GM12878 (cell line): ENCODE measurements around the gene SMG6. TPM values are rescaled to one million over a fixed set of nuclear protein-coding genes. Genes with fewer than 3 reads are reported as not detected.

Experiments
- ATAC-seq: fragments of 200-7000 bp; cut with Tn5 transposase; 3 replicates; pipeline ENCODE4 v1.9.1; 2020; ENCODE audit warnings: mild to moderate bottlenecking, moderate library complexity
- BruUV-seq: library from RNA; stranded (reverse); fragments of 400-500 nt; replicated peaks from 2 replicates; lab custom pipeline; 2021; lab: Mats Ljungman, UMichigan
- CTCF ChIA-PET: fragments of 300-600 bp; sonication (Branson Sonifier 250); formaldehyde crosslinking; extraction: SDS; loops from one replicate; lab custom pipeline; 2021; ENCODE audit warnings: inconsistent platforms; lab: Yijun Ruan, JAX
- POLR2A ChIA-PET: fragments of 350-600 bp; formaldehyde crosslinking; extraction: SDS; loops from one replicate; lab custom pipeline; 2021; ENCODE audit warnings: inconsistent platforms; lab: Charles Lee
- RAD21 ChIA-PET: fragments of 300-600 bp; sonication (Branson Sonifier 250); formaldehyde crosslinking; loops from one replicate; lab custom pipeline; 2023; ENCODE audit warnings: antibody characterized with exemption; ENCODE audit not compliant: unreplicated experiment; lab: Charles Lee
- SMC1A ChIA-PET: fragments of 300-600 bp; sonication (Branson Sonifier 250); formaldehyde crosslinking; loops from one replicate; lab custom pipeline; 2023; ENCODE audit not compliant: unreplicated experiment, uncharacterized antibody; lab: Charles Lee
- DNase-seq: peaks from one replicate; pipeline ENCODE4 v3.0.0-alpha.2; 2011; ENCODE audit warnings: low read depth, low spot score
- FAIRE-seq: peaks from 3 replicates; lab custom pipeline; 2011; peaks lifted over from hg19 to GRCh38; lab: Jason Lieb, UNC
- H2AFZ ChIP-seq: 2 replicates; pipeline ENCODE4 v1.6.0; 2011; ENCODE audit warnings: low read depth, low read length, control low read depth; ENCODE audit not compliant: control insufficient read depth
- H3K27ac ChIP-seq: 2 replicates; pipeline ENCODE4 v1.5.1; 2011; ENCODE audit warnings: control low read depth; ENCODE audit not compliant: control insufficient read depth, insufficient read depth
- H3K27me3 ChIP-seq, 2 experiments: replicated peaks in 1 of 2; 2 replicates each; pipeline versions ENCODE4 v1.6.0 to v1.6.1; 2011; ENCODE audit warnings: low read length in 1 of 2; ENCODE audit not compliant: control insufficient read depth in 2 of 2, insufficient read depth in 2 of 2
- H3K36me3 ChIP-seq, 2 experiments: 2 replicates each; pipeline ENCODE4 v1.5.1; 2011; ENCODE audit warnings: low read length in 1 of 2; ENCODE audit not compliant: control insufficient read depth in 2 of 2, insufficient read depth in 2 of 2
- H3K4me1 ChIP-seq: 2 replicates; pipeline ENCODE4 v1.6.1; 2011; ENCODE audit warnings: mild to moderate bottlenecking, low read length, moderate library complexity, mixed read lengths; ENCODE audit not compliant: control insufficient read depth, insufficient read depth
- H3K4me2 ChIP-seq: 2 replicates; pipeline ENCODE4 v1.6.0; 2011; ENCODE audit warnings: control low read depth; ENCODE audit not compliant: control insufficient read depth, insufficient read depth
- H3K4me3 ChIP-seq: fragments of 200-600 bp; sonication (generic); 2 replicates; pipeline ENCODE4 v1.5.1; 2016
- H3K79me2 ChIP-seq: 2 replicates; pipeline ENCODE4 v1.6.0; 2011; ENCODE audit warnings: low read length; ENCODE audit not compliant: control insufficient read depth, insufficient read depth
- H3K9ac ChIP-seq: 2 replicates; pipeline ENCODE4 v1.8.0; 2011; ENCODE audit warnings: low read length, control low read depth, mixed read lengths; ENCODE audit not compliant: control insufficient read depth, insufficient read depth
- H3K9me3 ChIP-seq: replicated peaks from 3 replicates; pipeline ENCODE4 v1.5.1; 2011; ENCODE audit warnings: mild to moderate bottlenecking, low read length; ENCODE audit not compliant: control insufficient read depth, insufficient read depth
- H4K20me1 ChIP-seq: 2 replicates; pipeline ENCODE4 v1.6.0; 2011; ENCODE audit not compliant: control insufficient read depth, insufficient read depth
- HCFC1 ChIP-seq: fragments of 150-350 bp; IDR thresholded peaks from 2 replicates; pipeline ENCODE4 v1.6.1; 2014; ENCODE audit warnings: low read length
- POLR2A ChIP-seq: IDR thresholded peaks from 2 replicates; pipeline ENCODE4 v1.6.1; 2011; ENCODE audit warnings: low read depth, mild to moderate bottlenecking, low read length
- WGBS: methylation state at CpG from one replicate; pipeline ENCODE4 v1.1.6; 2016; ENCODE audit warnings: low lambda C conversion rate; ENCODE audit not compliant: insufficient replicate concordance, insufficient coverage; ENCODE audit errors: missing lambda C conversion rate; 5-methylcytosine and 5-hydroxymethylcytosine counted together
- in situ Hi-C: fragments of 300-500 bp; cut with MboI; formaldehyde crosslinking; loops from 9 replicates; pipeline ENCODE4 v1.14.3; 2018; ENCODE audit warnings: mixed read lengths
- intact Hi-C: fragments of 100-400 bp; cut with micrococcal nuclease; formaldehyde crosslinking; loops from one replicate; pipeline ENCODE4 v1.14.2; 2022; ENCODE audit not compliant: unreplicated experiment
- polyA plus RNA-seq, 11 experiments: library from polyadenylated mRNA; depleted of rRNA in 4 of 11; unstranded in 6 of 11; stranded (reverse) in 5 of 11; fragments of >200 nt; fragmentation: Nextera tagmentation in 4 of 11; fragmentation: Illumina TruSeq in 1 of 11; extraction: Ambion mirVana in 4 of 11; extraction: Trizol in 1 of 11; gene quantifications; 1 replicate in 1 of 11; 2 replicates in 10 of 11; pipeline versions ENCODE4 v1.2.1 to v1.2.3, GENCODE V29; 2011 to 2016; ENCODE audit warnings: inconsistent platforms in 2 of 11, missing spikeins in 2 of 11, low read depth in 1 of 11
- total RNA-seq, 4 experiments: library from RNA; depleted of rRNA in 3 of 4; stranded (reverse); fragments of >200 nt in 3 of 4; fragmentation: Illumina TruSeq in 1 of 4; extraction: Trizol in 1 of 4; gene quantifications; 2 replicates each; pipeline versions ENCODE4 v1.2.1 to v1.2.3, GENCODE V29; 2013 to 2021
- TF ChIP-seq, protein P1 (sequence below): fragments of 450-650 bp; IDR thresholded peaks from 2 replicates; pipeline ENCODE4 v1.6.1; 2014; ENCODE audit warnings: mild to moderate bottlenecking

The SMG6 gene
- total and polyA plus RNA-seq, 10 of the 15 experiments (the other 5 are each of a cell fraction or from before 2014, with no cell fraction given): 0.58 to 28.7 (median 15.7) TPM

DNA sequence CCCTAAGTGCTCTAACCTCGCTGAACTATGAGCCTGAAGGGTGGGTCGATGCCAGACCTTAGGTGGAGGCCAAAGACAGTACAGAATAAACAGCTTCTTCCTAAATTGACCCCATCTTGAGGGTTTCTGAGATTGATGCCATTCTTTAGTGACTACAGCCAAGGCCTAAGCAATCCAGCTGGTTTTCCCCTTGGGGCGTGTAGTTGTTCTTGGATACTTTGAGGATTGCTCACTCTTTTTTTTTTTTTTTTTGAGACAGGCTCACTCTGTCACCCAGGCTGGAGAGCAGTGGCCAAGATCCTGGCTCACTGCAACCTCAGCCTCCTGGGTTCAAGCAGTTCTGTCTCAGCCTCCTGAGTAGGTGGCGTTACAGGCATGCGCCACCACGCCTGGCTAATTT, 259.8 kb downstream of the SMG6 start:
- peaks cover 0 to 2% of the 10 kb centered on the region in 2 experiments; a peak in 3 of 4 replicates for H3K36me3 ChIP-seq
- H3K4me2 ChIP-seq: no peak overlapping the region
- no peak overlapping the region for H3K9ac ChIP-seq
- ChIA-PET POLR2A (interaction anchor here (0.7 kb wide), 1 partner anchor 110 kb away, joined by 3 read pairs; no protein-coding TSS in a partner anchor), CTCF (no interaction called here), SMC1A (interaction anchor here (0.6 to 0.7 kb wide), 2 partner anchors 22 to 327 kb away, joined by 3 read pairs; no protein-coding TSS in a partner anchor), RAD21 (interaction anchor here (0.9 kb wide), 1 partner anchor 12 kb away, joined by 3 read pairs; no protein-coding TSS in a partner anchor)
- peaks cover 13% of the 10 kb centered on the region for H3K79me2 ChIP-seq
- no TSS peak for BruUV-seq
- no peak for ATAC-seq
- H3K27ac ChIP-seq: no peak overlapping the region
- in situ Hi-C loops (no loop called here), intact Hi-C loops (loop anchor here (5.0 kb wide), 1 partner anchor 321 kb away; the partner anchor contains the start of gene WDR81)
- H3K27me3 ChIP-seq: no peaks in the 10 kb centered on the region
- 98% methylated on average over 6 of the region's 6 CpGs for WGBS
- no peak for FAIRE-seq
- H2AFZ ChIP-seq: no peak overlapping the region
- H4K20me1 ChIP-seq: no peaks in the 10 kb centered on the region
- no peaks in the 10 kb centered on the region for H3K9me3 ChIP-seq
- H3K4me3 ChIP-seq: no peak overlapping the region
- H3K4me1 ChIP-seq: peaks cover 16% of the 10 kb centered on the region
- DNase-seq: no peak
- TF ChIP-seq, protein P1, sequence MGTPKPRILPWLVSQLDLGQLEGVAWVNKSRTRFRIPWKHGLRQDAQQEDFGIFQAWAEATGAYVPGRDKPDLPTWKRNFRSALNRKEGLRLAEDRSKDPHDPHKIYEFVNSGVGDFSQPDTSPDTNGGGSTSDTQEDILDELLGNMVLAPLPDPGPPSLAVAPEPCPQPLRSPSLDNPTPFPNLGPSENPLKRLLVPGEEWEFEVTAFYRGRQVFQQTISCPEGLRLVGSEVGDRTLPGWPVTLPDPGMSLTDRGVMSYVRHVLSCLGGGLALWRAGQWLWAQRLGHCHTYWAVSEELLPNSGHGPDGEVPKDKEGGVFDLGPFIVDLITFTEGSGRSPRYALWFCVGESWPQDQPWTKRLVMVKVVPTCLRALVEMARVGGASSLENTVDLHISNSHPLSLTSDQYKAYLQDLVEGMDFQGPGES: no peak
- 0 out of 2 replicates have a peak, but pooled peaks have one; percentile 23 for TF ChIP-seq POLR2A

DNA sequence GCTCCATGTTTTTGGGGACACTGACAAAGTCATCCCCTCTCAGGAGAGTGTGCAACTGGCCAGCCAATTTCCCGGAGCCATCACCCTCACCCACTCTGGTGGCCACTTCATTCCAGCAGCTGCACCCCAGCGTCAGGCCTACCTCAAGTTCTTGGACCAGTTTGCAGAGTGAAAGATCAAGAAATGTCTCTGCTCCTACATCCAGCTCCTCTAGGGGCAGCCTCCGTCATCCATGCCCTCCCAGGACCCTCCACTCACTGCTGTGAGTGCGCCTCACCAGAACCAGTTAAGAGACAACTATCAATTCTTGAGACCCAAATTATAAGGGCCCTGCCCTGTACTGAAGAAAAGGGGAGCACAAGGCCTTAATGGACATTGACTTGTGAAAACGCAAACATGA, 260.7 kb downstream of the SMG6 start:
- H4K20me1 ChIP-seq: no peaks in the 10 kb centered on the region
- CTCF ChIA-PET: no interaction called here
- peak overlapping the region; percentile 93 for H3K4me3 ChIP-seq
- H3K27ac ChIP-seq: peak overlapping the region; percentile 82; the same call in 1 of the 2 replicates
- intact Hi-C loops (loop anchor here (5.0 kb wide), 1 partner anchor 321 kb away; the partner anchor contains the start of gene WDR81), in situ Hi-C loops (no loop called here)
- no peaks in the 10 kb centered on the region for H3K9me3 ChIP-seq
- FAIRE-seq (no peak), DNase-seq (no peak), ATAC-seq (no peak)
- H3K4me1 ChIP-seq: peaks cover 16% of the 10 kb centered on the region
- H3K36me3 ChIP-seq: peaks cover 0 to 2% of the 10 kb centered on the region in 2 experiments; a peak in 3 of 4 replicates
- SMC1A ChIA-PET: no interaction called here
- TSS peak; percentile 72 for BruUV-seq
- no peaks in the 10 kb centered on the region for H3K27me3 ChIP-seq
- POLR2A ChIA-PET: no interaction called here
- H3K4me2 ChIP-seq: peak overlapping the region; percentile 97
- RAD21 ChIA-PET: interaction anchor here (0.9 kb wide), 1 partner anchor 11 kb away, joined by 3 read pairs; no protein-coding TSS in a partner anchor
- TF ChIP-seq HCFC1 (no peak), POLR2A (0 out of 2 replicates have a peak, but pooled peaks have one; percentile 16)
- peak overlapping the region; percentile 91 for H3K9ac ChIP-seq
- H3K79me2 ChIP-seq: peaks cover 13% of the 10 kb centered on the region
- no peak overlapping the region for H2AFZ ChIP-seq
- WGBS: 79% methylated on average over 5 of the region's 5 CpGs
